Tibial nerve (tissue), 4 donors: ENCODE measurements around the gene SLC25A5.
"Not testable (repeated sequence)": the region's sequence is repeated elsewhere in the genome, so short reads cannot be mapped to it uniquely, and the experiment has no call there.

Source experiments
- EP300 ChIP-seq, 2 donors: sonication (generic); formaldehyde crosslinking; IDR thresholded peaks; one replicate each; pipeline ENCODE4 v1.6.1; 2017; ENCODE audit warnings: antibody characterized with exemption in 2 of 2, mild to moderate bottlenecking in 1 of 2
- TF ChIP-seq, protein P1 (sequence below), 5 experiments: fragments of 200-600 bp in 3 of 5; fragments of 450-650 bp in 2 of 5; sonication (generic) in 3 of 5; IDR thresholded peaks; one replicate each; pipeline ENCODE4 v1.5.1; 2016 to 2019; ENCODE audit warnings: antibody characterized with exemption in 5 of 5, mild to moderate bottlenecking in 3 of 5, moderate library complexity in 2 of 5

DNA sequence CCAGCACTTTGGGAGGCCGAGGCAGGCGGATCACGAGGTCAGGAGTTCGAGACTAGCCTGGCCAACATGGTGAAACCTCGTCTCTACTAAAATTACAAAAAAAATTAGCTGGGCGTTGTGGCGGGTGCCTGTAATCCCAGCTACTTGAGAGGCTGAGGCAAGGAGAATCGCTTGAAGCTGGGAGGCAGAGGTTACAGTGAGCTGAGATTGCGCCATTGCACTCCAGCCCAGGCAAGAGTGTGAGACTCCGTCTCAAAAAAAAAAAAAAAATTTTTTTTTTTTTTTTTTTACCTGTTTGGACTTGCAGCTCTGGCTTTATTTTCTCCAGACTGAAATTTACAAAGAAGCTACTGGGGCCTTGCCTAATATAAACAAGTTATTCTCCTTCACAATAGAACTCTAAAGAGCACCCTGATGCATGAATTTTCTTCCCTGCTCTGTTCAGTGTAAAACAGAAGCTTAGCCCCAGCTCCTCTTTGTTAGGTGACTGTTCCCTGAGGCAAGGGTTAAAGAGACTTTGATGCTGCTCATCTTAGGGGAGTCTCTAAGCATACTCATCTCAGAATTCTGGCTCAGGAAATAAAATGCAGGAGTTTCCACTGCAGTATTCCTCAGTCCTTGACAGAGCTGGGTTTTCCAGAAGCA is 25.7 kb downstream of the SLC25A5 start:
- TF ChIP-seq, protein P1, sequence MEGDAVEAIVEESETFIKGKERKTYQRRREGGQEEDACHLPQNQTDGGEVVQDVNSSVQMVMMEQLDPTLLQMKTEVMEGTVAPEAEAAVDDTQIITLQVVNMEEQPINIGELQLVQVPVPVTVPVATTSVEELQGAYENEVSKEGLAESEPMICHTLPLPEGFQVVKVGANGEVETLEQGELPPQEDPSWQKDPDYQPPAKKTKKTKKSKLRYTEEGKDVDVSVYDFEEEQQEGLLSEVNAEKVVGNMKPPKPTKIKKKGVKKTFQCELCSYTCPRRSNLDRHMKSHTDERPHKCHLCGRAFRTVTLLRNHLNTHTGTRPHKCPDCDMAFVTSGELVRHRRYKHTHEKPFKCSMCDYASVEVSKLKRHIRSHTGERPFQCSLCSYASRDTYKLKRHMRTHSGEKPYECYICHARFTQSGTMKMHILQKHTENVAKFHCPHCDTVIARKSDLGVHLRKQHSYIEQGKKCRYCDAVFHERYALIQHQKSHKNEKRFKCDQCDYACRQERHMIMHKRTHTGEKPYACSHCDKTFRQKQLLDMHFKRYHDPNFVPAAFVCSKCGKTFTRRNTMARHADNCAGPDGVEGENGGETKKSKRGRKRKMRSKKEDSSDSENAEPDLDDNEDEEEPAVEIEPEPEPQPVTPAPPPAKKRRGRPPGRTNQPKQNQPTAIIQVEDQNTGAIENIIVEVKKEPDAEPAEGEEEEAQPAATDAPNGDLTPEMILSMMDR (IDR thresholded peaks at IDR 0.05), result not testable (repeated sequence)
- TF ChIP-seq EP300 (IDR thresholded peaks at IDR 0.05), result not testable (repeated sequence)
